A673 (cell line): ENCODE measurements around the gene APBA3. TPM values are rescaled to one million over a fixed set of nuclear protein-coding genes. Genes with fewer than 3 reads are reported as not detected.

Experiments
- BruUV-seq: library from RNA; stranded (reverse); fragments of 400-500 nt; replicated peaks from 2 replicates; lab custom pipeline; 2021; lab: Mats Ljungman, UMichigan
- CTCF ChIA-PET: fragments of 300-600 bp; sonication (Branson Sonifier 250); formaldehyde crosslinking; loops from one replicate; lab custom pipeline; 2022; ENCODE audit warnings: antibody characterized with exemption; lab: Charles Lee
- POLR2A ChIA-PET: fragments of 300-600 bp; sonication (Branson Sonifier 250); formaldehyde crosslinking; loops from one replicate; lab custom pipeline; 2022; ENCODE audit warnings: antibody characterized with exemption; ENCODE audit not compliant: low non-redundant PET; lab: Charles Lee
- DNase-seq: peaks from one replicate; pipeline ENCODE4 v3.0.0-alpha.2; 2015; ENCODE audit warnings: low spot score
- H3K27ac ChIP-seq: fragments of 200-600 bp; sonication (generic); 2 replicates; pipeline ENCODE4 v1.5.1; 2016; ENCODE audit warnings: mixed run types, low read depth, mild to moderate bottlenecking, mixed read lengths, antibody characterized with exemption, low read length; ENCODE audit not compliant: poor library complexity, severe bottlenecking
- H3K27me3 ChIP-seq: fragments of 200-600 bp; sonication (generic); replicated peaks from 2 replicates; pipeline ENCODE4 v1.6.1; 2017; ENCODE audit warnings: mixed run types, low read depth, mild to moderate bottlenecking, mixed read lengths, antibody characterized with exemption, low read length; ENCODE audit not compliant: insufficient read depth, poor library complexity
- H3K36me3 ChIP-seq: fragments of 200-600 bp; sonication (generic); 2 replicates; pipeline ENCODE4 v1.6.1; 2016; ENCODE audit warnings: mixed run types, mild to moderate bottlenecking, mixed read lengths, antibody characterized with exemption, low read length; ENCODE audit not compliant: insufficient read depth, poor library complexity, severe bottlenecking
- H3K4me1 ChIP-seq: fragments of 200-600 bp; sonication (generic); 2 replicates; pipeline ENCODE4 v1.6.1; 2017; ENCODE audit warnings: mixed run types, mild to moderate bottlenecking, mixed read lengths, antibody characterized with exemption, low read length; ENCODE audit not compliant: insufficient read depth, poor library complexity, severe bottlenecking
- H3K4me3 ChIP-seq: fragments of 200-600 bp; sonication (generic); 2 replicates; pipeline ENCODE4 v1.5.1; 2016; ENCODE audit warnings: low read depth, mixed run types, mild to moderate bottlenecking, mixed read lengths, low read length; ENCODE audit not compliant: poor library complexity, severe bottlenecking
- H3K9me3 ChIP-seq: fragments of 200-600 bp; sonication (generic); 2 replicates; pipeline ENCODE4 v1.6.1; 2016; ENCODE audit warnings: mixed run types, low read depth, mild to moderate bottlenecking, mixed read lengths, antibody characterized with exemption, low read length; ENCODE audit not compliant: poor library complexity, severe bottlenecking
- CTCF ChIP-seq: fragments of 300-800, 200-600 bp; sonication (generic); conservative IDR thresholded peaks from 2 replicates; pipeline ENCODE4 v1.5.1; 2017; ENCODE audit warnings: low read depth, mild to moderate bottlenecking, antibody characterized with exemption, low read length, moderate library complexity, mixed read lengths
- EZH2 ChIP-seq: fragments of 200-600 bp; sonication (generic); IDR thresholded peaks from 2 replicates; pipeline ENCODE4 v1.6.1; 2017; ENCODE audit warnings: borderline replicate concordance, low read depth, mild to moderate bottlenecking, mixed read lengths, antibody characterized with exemption, low read length; ENCODE audit not compliant: poor library complexity, severe bottlenecking
- intact Hi-C: fragments of 100-400 bp; cut with micrococcal nuclease; formaldehyde crosslinking; loops from one replicate; pipeline ENCODE4 v1.10.0; 2022; ENCODE audit not compliant: unreplicated experiment
- total RNA-seq: library from RNA; stranded (reverse); gene quantifications from 2 replicates; pipeline ENCODE4 v1.2.3, GENCODE V29; 2021

Gene APBA3
- total RNA-seq, 1 experiment from 2014 or later = 30.0 TPM

DNA sequence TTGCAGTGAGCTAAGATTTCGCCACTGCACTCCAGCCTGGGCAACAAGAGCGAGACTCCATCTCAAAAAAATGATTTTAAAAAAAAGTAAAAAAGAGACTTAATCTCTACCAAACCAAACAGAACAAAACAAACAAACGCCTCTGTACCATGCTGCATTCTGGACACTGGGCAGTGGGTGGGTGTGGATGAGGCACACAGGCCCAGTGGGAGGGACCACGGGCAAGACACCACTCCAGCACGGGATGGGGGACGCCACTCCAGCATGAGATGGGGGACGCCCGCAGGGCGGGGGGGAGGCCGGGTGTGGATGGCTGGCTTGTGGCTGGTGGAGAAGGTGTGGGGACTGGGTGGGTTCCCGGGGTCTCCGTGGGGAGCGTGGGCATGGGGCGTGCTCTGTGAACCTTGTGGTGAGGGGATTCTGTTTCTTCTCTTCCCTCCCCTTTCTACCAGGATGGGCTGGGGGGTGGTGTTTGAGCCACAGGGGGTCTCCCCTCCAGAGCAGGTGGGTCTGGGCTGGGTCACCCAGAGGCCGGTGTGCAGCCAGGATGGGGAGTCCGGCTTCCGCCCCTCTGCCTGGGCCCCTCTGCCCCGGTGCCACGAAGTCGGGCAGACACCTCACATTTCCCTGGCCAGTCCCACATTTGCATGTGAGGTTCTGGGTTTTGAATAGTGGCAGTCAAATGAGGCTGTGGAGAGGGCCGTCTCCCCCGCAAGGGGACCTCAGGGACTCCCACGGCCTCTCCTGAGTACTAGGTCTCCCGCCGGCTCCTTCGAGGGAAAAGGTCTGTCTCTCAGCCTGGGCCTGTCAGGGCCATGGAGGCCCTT, 48.6 kb upstream of the APBA3 start:
- Histone ChIP-seq H3K27me3 (no peaks in the 10 kb centered on the region), H3K36me3 (no peaks in the 10 kb centered on the region), H3K4me1 (no peaks in the 10 kb centered on the region), H3K9me3 (no peaks in the 10 kb centered on the region), H3K27ac (no peak overlapping the region), H3K4me3 (no peak overlapping the region)
- no peak for DNase-seq
- intact Hi-C loops = loop anchor here (10.0 kb wide), 1 partner anchor 155 kb away; no protein-coding TSS in a partner anchor
- no TSS peak for BruUV-seq
- no peak for TF ChIP-seq EZH2
- no peak for TF ChIP-seq CTCF
- ChIA-PET POLR2A (no interaction called here), CTCF (no interaction called here)

- Histone ChIP-seq H3K4me3 (no peak overlapping the region), H3K27ac (no peak overlapping the region), H3K27me3 (no peaks in the 10 kb centered on the region), H3K4me1 (no peaks in the 10 kb centered on the region), H3K36me3 (no peaks in the 10 kb centered on the region), H3K9me3 (no peaks in the 10 kb centered on the region)
- ChIA-PET CTCF (interaction anchor here (0.6 kb wide), 1 partner anchor 19 kb away, joined by 10 read pairs; no protein-coding TSS in a partner anchor), POLR2A (no interaction called here)
- intact Hi-C loops = no loop called here
- TF ChIP-seq CTCF (no peak), EZH2 (no peak)
- no TSS peak for BruUV-seq
- DNase-seq = no peak
Measured at GRCh38 chr19:3808420-3809143, 47.1 kb upstream of the APBA3 start.

- Histone ChIP-seq H3K9me3 (no peaks in the 10 kb centered on the region), H3K27ac (no peak overlapping the region), H3K4me3 (no peak overlapping the region), H3K27me3 (no peaks in the 10 kb centered on the region), H3K4me1 (no peaks in the 10 kb centered on the region), H3K36me3 (no peaks in the 10 kb centered on the region)
- intact Hi-C loops = no loop called here
- DNase-seq = no peak
- ChIA-PET CTCF (no interaction called here), POLR2A (no interaction called here)
- BruUV-seq = no TSS peak
- TF ChIP-seq EZH2 (no peak), CTCF (no peak)
Measured at GRCh38 chr19:3807574-3808354, 46.3 kb upstream of the APBA3 start.
